Kidney glomerular epithelial cell (primary cell): ENCODE measurements around the gene DKK1.
A peak's percentile ranks its signal among the peaks of the same experiment; 100 is the strongest.
"Not testable (repeated sequence)": the region's sequence is repeated elsewhere in the genome, so short reads cannot be mapped to it uniquely, and the experiment has no call there.

Experiments used
- DNase-seq: peaks from one replicate; lab custom pipeline; 2025; lab: John Stamatoyannopoulos, UW

The DKK1 gene

DNA sequence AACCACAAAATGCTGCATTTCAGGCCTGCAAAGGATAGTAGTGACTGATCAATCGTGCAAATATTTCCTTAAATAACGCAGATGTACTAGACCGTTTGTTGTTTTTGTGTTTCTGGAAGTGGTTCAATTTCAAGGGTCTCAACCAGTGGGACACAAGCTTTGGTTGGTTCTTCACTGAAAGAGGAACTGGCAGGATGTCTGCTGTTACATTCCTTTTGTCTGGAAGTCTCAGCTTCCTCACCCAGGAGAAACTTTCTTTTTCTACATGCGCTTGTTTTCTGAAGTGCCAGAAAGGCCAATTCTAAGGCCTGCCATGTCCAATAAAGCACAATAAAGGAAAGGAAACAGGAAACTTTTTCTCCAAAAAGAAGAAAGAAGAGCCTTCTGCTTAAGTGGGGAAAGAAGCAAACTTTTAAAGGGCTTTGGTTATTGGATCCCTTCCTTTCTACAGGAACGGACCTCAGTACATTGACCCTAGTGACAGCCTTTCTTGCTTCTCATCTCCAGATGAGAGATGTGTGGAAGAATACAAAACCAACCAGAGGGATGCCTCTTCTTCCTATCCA, 4.1 kb downstream of the DKK1 start:
- no peak for DNase-seq

DNA sequence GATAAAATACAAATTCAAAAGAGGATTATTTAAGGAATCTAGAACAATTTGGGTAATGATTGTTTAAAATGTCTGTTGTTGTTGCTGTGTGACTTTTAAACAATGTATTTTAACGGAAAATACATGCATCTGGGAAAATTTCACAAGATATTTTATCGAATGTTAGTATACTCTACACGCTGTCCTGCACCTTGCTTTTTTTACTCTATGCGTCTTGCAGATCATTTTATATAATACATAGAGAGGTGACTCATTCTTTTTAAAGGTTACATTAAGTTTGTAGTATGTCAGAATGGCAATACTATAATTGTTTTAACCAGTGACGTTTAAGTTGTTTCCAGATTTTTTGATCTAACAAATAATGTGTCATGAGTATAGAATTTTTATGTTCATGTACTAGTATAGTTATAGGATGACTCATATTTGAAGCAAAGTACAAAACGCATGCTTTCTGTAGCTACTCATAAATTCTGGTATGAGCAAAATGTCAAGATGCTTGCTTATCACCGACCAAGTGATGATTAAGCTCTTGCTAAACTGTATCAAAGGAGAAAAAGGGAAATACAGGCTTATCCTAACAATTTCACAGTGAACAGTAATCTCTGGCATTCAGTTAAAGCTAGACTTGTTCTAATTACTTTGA, 4.9 kb downstream of the DKK1 start:
- peak; percentile 79 for DNase-seq

DNA sequence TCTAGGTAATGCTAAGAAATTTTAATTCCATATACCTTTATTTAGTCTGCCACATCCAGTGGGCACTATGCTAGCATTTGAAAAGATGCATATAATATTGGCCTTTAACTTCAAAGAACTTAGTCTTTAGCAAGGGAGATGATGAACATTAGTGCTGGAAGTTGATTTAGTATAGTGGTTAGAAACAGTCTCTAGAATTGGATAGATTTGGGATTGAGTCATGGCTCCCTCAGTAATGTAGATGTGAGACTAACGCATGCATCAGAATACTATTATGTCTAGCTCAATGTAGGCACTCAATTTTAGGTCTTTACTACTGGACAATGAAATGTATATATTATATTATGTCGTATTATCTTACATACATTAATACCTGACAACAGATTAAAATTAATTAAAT, 5.8 kb downstream of the DKK1 start:
- no peak for DNase-seq

DNA sequence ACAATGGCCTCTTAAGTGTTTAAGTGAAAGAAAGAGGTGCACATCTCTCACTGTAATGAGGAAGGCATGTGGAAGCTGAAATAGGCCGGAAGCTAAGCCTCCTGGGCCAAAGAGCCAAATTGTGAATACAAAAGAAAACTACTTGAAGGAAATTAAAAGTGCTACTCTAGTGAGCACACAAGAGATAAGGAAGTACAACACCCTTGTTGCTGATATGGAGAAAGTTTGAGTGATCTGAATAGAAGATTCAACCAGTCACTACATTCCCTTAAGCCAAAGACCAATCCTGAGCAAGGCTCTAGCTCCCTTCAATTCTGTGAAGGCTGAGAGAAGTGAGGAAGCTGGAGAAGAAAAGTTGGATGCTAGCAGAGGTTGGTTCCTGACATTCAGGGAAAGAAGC, 8.2 kb downstream of the DKK1 start:
- DNase-seq = no peak

DNA sequence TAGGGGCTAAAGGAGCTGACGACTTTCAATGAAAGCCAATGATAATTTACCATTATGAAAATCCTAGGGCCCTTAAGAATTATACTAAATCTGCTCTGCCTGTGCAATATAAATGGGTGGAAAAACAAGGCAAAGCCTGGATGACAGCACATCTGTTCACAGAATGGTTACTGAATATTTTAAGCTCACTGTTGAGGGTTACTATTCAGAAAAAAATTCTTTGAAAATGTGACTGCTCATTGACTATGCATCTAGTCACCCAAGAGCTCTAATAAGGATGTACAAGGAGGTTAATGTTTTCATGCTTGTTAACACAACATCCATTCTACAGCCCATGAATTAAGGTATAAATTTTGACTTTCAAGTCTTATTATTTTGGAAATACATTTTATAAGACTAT, 8.9 kb downstream of the DKK1 start:
- no peak for DNase-seq

DNA sequence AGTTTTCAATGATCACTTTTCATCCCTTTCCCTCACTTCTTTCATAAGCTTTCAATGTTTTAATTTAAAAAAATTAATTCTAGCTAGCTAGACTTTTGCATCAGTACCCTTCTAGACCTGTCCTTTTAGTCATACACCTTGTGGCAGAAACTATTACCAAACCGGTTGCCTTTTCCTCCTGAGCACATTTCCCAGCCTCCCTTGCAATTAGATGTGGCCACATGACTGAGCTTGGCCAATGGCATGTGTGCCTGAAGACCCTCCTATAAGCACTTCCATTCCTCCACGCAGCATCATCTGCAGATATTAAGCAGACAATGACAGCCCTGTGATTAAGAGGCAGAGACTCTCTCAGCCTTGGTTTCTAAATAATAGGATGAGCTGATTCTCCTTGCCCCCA, 12.3 kb downstream of the DKK1 start:
- no peak for DNase-seq

DNA sequence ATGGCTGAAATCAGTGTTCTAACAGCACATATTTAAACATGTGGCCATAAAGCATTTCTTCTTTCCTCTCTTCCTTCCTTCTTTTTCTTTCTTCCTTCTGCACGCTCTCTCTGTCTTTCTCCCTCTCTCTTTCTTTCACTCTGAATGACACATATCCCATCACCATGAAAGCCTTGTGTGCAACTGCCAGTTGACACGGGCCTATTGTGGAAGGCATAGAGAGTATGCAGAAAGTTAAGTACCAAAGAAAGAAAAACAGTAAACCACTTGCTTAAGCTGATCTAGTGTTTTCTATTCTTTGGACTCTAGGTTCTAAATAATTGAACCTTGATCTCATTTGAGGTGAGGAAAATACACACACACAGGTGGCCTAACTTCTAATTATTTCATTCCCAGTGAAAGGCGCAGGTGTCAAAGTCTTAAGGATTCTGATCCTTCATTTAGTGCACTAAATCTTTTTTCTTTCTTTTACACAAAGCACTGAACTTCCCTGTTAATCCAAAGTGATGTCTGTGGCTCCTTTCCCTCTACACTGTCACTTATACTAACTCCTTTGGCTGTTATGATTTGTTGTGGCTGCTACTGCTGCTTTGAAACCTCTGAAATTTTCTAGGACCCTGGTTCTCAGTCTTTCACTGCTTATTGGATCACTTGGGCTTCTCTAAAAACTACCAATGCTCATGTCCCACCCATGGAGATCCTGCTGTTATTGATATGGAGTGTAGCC, 17.7 kb downstream of the DKK1 start:
- no peak for DNase-seq

DNA sequence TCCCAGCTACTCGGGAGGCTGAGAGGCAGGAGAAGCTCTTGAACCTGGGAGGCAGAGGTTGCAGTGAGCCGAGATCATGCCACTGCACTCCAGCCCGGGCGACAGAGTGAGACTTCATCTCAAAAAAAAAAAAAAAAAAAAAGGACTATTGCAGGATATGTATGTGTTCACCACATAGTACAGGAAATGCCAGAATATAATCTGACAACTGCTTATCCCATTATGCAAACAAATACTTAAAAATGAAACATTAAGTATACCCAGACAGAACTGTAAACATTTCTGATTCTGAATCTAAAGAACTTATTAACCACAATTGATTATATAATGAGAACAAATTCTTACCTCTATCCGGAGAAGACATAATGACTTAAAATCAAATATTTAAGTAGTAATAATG, 18.7 kb downstream of the DKK1 start:
- no peak for DNase-seq

DNA sequence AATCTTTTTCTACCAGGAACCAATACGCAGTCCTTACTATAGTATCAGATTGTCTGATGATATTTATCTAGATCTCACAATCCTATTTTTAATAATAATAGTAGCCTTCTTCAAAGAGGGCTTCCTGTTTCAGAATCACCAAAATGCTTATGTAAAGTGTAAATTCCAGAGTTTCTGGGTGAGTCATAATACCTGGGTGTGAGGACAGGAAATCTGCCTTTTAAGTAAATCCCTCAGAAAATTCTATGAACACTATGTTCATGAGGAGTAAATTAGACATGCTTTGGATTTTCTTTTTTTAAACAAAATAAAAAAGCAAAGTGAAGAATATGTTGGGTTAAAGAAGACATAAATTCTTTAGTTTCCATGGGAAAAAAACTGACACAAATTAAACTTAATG, 20.5 kb downstream of the DKK1 start:
- DNase-seq = no peak

DNA sequence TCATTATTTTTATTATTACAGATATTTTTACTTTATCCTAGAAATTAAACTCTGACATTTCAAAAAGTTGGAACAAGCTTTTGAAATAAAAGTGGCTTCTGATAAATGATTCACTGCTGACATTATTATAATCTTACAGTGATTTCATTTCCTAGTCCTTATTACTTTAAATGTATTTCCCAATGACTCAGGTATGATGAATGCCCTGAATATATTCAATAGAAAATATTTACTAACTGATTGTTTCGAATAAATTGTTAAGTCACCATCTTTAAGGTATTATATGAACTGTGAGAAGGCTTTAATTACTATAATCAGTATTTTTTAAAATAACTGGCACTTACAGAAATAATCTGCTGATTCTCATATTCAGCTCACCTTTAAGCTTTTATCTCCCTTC, 21.6 kb downstream of the DKK1 start:
- DNase-seq = no peak

DNA sequence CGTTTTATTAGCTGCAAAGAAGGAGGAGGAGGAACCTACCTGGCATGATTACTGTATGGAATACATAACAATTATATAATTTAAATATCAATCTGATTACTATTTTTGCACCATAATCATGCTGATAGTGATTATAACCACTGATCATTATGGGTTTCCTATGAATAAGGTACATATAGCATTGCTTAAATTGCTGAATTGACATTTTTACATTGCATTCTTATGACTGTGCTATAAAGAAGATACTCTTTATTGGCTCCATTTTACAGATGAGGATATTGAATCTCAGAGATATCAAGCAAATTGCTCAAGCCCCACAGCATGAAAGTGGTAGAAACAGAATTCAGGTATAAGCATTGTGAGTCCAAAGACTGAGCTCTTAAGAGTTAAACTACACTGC, 23.1 kb downstream of the DKK1 start:
- no peak for DNase-seq

DNA sequence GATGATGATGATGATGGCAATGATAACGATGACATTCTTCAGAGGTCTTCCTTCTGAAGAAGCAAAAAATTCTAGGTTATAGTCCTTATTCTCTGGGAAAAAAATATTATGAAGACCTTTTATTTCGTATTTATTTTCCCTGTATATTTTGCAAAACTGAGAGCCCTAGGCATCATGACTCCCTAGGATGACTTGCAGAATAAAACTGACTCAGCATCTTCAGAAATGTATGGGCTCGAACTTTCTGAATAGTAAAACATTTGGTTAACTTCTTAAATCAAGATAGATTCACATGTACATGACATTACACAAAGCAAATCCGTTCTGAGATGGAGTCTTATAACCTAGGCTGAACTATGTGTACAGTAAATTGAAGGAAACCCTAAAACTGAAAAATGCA, 29.4 kb downstream of the DKK1 start:
- no peak for DNase-seq

DNA sequence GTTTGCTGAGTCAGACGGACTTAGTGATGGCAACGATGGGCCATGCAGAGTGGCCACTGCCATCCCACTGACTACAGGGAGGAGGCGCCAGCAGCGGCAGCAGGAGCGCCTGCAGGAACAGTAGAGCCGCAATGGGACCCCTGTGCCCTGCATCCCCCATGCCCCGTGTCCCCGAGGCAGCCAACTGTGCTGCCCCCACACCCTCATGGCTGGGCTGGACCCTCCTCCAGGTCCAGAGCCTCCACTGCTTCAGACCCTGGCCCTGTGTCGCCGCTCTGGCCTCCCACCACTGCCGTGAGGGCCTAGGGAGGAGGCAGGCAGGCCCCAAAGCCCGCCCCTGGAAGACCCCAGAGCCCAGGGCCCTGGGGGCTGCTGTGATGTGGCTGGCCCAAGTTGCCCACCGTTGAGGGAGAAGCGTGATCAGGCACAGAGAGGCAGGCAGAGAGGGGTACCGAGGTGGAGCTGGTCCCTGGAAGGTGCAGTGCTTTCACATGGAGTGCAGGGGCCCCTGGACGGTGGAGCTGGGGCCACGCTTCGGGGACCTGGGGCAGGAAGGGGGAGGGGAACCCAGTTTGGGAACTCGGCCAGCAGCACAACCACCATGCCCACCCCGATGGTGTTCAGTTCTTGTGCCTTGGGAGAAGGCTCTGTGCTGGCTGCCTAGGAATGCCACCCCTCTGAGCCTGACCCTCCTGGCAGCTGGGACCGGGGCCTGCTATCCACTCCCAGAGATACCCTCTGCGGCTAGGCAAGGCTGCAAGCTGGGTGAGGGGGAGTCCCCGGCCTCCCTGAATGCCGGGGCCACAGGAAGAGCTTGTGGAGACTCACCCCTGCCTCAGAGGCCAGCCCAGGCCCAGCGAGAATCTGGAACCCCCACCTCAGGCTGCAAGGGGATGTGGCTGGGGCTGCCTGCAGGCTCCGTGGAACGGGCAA, 32.6 kb downstream of the DKK1 start:
- no peak for DNase-seq

DNA sequence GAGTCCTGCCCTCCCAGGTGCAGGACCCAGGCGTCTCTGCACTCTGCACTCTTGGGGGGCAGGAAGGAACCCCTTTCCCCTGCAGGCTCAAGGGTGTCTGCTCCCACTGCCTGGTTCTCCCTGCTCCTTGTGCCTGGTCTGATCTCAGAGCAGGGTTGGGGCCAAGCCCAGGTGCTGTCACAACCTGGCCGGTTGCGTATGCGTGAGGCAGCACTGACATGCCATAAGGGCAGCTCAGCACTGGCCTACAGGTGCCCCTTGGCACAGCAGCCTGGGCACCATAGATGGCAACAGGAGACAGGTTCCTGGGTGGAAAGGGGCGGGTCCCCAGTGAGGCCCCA, 33.2 kb downstream of the DKK1 start:
- DNase-seq = no peak

DNA sequence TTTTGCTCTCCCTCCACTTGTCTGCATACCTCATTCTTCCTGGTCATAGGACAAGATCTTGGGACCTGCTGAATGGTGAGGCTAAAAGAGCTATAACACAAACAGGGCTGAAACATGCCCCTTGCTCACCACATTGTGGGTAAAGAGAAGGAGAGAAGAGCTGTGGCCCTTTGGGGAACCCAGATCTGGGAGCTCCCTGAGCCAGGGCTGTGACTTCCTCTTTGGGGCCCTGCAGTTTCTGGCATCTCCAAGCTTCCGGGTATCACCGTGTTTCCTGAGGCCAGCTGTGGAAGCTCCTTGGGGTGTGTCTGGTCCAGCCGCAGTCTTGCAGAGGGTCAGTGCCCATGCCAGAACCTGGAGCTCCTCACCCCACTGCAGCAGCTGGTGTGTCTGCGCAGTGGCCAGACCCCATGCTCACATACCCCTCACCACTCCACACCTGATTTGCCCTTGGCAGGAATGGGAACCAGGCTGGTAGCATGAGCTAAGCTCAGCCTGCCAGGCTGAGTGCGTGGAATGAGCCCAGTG, 34.0 kb downstream of the DKK1 start:
- no peak for DNase-seq

DNA sequence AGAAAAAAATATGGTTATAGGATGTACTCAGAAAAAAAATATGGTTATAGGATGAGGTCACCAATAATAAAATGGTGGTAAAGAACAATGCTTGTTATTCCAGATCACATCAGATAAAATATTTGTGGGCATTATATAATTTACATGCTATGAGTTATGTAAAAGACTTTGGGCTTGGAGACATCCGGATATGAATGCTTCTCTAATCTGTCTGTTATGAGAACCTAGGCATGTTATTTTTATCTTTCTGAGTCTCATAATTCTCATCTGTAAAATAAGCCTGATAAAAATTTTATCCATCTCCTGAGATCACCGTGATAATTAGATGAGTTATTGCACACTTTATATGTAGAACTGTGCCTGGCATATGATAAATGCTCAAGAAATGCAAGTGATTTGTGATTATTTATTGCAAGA, 37.8 kb downstream of the DKK1 start:
- DNase-seq = no peak

DNA sequence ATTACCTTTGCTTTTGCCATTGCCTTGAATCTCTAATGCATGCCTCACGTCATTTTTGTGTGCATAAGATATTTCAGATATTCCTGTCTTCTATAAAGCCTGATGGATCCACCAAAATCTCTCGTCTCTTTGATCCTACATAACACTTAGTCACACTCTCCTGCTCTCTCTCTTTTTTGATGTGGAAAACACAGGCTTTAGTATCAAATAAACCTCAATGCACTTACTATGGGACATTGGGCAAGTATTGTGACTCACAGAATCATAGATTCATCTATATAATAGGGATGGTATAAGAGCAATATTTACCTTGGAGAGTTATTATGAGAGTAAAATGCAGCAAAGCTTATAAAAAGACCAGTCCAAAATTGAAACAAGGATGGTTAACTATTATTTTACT, 39.1 kb downstream of the DKK1 start:
- no peak for DNase-seq

DNA sequence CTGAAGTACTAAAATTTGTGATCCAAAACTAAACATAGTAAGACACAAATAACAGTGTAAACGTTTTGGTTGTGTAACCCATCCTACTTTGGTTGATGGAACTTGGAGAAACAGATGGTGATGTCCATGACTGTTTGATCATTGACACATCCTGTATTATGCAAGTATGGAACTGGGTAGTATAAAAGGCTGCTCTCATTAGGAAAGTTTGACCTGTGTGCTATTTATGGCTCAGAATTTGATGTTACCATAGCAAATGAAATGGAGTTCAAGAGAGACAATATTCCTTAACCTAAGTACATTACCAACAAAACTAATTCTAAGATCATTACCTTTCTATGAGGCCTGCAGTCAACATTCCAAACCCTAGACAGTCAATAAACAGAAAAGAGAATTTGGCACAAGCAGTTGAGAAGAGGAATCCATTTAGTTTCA, 39.9 kb downstream of the DKK1 start:
- DNase-seq = no peak

DNA sequence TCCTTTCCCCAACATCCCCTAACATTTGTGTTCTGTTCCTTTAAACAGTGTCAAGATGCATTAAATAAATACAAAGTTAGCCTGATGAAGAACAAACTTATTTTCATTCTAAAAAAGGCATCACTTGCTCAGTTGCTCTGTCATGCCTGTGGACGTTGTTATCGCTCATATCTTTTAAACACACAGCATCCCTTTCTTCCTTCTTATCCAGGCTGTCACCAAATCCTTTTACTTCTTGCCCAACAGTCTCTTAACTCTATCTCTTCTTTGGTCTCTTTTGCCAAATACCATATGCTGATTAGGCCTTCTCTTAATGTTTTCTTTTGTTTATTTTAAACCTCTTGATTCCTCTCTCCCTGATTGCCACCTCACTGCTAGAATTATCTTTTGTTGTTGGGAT, 43.9 kb downstream of the DKK1 start:
- no peak for DNase-seq

DNA sequence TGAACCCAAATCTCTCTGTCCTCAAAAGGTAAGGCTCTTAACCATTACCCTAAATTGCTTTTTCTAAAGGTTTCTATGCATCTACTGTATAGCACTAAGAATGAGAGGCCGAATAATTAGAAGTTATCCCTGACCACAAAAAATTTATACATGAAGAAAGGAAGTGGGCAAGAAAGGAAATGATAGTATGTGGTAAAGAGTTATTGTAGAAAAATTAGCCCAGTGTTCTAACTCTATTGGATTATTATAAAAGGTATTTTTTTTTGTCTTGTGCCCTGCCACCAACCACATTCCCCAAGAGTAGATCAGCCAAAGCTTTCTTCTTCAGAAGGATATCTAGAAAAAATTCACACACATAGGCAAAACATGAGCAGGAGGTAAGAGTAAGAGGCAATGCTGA, 45.4 kb downstream of the DKK1 start:
- no peak for DNase-seq

DNA sequence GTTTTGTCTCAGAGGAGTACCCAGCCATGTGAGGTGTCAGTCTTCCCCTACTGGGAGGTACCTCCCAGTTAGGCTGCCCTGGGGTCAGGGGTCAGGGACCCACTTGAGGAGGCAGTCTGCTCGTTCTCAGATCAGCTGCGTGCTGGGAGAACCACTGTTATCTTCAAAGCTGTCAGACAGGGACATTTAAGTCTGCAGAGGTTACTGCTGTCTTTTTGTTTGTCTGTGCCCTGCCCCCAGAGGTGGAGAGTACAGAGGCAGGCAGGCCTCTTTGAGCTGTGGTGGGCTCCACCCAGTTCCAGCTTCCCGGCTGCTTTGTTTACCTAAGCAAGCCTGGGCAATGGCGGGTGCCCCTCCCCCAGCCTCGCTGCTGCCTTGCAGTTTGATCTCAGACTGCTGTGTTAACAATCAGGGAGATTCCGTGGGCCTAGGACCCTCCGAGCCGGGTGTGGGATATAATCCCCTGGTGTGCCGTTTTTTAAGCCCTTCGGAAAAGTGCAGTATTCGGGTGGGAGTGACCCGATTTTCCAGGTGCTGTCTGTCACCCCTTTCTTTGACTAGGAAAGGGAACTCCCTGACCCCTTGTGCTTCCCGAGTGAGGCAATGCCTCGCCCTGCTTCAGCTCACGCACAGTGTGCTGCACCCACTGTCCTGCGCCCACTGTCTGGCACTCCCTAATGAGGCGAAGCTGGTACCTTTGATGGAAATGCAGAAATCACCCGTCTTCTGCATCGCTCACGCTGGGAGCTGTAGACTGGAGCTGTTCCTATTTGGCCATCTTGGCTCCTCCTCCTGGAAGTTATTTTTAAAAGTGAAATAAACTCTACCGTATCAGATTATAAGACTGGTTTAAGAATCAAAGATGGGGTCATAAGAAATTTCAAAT, 51.7 kb downstream of the DKK1 start:
- not testable (repeated sequence) for DNase-seq
